ENCODE results near the gene ST6GALNAC5. TPM values are rescaled to one million over a fixed set of nuclear protein-coding genes. Genes with fewer than 3 reads are reported as not detected.

Gene ST6GALNAC5
- total and polyA plus RNA-seq, 2 experiments from 2014 or later, result 4.1 to 19.2 TPM

DNA sequence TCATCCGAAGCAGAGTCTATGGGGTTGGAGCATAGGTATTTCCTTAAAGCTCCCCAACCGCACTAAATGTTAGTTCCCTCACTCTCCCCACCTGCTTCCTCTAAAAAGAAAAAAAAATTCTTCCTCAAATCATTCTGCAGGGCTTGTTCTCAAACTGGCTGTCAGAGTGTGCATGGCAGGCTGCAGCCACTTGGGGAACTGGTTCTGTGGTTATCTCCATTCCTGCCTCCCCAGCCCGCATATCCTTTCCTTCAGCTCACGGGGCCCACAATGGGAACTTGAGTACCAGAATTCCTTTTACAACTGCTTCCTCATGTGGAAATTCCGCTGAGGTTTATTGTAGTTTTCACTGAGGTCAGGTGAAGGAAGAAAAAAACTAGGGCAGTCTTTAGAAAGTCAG is 192.7 kb downstream of the ST6GALNAC5 start:
- no peak overlapping the region for H3K4me3 ChIP-seq
- DNase-seq (ENCODE audit: low spot score), result peak; percentile 91
- H3K4me3 Mint-ChIP-seq, result no peak overlapping the region; the same call in 2 of the 3 replicates
- no peaks in the 10 kb centered on the region for H3K9me3 Mint-ChIP-seq
- peak; percentile 96 for ATAC-seq
- no peak overlapping the region for H2AFZ ChIP-seq
- H3F3A ChIP-seq (replicated peaks; ENCODE audit: low read depth), result no peaks in the 10 kb centered on the region
- H3K27ac Mint-ChIP-seq, result peak overlapping the region; percentile 52; the same call in 1 of the 2 replicates
- no peaks in the 10 kb centered on the region for H3K36me3 ChIP-seq (ENCODE audit: insufficient read depth)
- TF ChIP-seq ZNF331 (CRISPR knock-in tag; IDR thresholded peaks at IDR 0.05; ENCODE audit: low read depth) (no peak), EZH2phosphoT487 (IDR thresholded peaks at IDR 0.05; ENCODE audit: unreplicated experiment) (no peak), NANOG (IDR thresholded peaks at IDR 0.05; ENCODE audit: borderline replicate concordance) (peak; percentile 68), EZH2 (IDR thresholded peaks at IDR 0.05; ENCODE audit: low read depth, unreplicated experiment) (no peak), STAT1 (IDR thresholded peaks at IDR 0.05; ENCODE audit: unreplicated experiment) (no peak), ZNF114 (CRISPR knock-in tag; IDR thresholded peaks at IDR 0.05) (no peak)
- TF ChIP-seq, protein P1, sequence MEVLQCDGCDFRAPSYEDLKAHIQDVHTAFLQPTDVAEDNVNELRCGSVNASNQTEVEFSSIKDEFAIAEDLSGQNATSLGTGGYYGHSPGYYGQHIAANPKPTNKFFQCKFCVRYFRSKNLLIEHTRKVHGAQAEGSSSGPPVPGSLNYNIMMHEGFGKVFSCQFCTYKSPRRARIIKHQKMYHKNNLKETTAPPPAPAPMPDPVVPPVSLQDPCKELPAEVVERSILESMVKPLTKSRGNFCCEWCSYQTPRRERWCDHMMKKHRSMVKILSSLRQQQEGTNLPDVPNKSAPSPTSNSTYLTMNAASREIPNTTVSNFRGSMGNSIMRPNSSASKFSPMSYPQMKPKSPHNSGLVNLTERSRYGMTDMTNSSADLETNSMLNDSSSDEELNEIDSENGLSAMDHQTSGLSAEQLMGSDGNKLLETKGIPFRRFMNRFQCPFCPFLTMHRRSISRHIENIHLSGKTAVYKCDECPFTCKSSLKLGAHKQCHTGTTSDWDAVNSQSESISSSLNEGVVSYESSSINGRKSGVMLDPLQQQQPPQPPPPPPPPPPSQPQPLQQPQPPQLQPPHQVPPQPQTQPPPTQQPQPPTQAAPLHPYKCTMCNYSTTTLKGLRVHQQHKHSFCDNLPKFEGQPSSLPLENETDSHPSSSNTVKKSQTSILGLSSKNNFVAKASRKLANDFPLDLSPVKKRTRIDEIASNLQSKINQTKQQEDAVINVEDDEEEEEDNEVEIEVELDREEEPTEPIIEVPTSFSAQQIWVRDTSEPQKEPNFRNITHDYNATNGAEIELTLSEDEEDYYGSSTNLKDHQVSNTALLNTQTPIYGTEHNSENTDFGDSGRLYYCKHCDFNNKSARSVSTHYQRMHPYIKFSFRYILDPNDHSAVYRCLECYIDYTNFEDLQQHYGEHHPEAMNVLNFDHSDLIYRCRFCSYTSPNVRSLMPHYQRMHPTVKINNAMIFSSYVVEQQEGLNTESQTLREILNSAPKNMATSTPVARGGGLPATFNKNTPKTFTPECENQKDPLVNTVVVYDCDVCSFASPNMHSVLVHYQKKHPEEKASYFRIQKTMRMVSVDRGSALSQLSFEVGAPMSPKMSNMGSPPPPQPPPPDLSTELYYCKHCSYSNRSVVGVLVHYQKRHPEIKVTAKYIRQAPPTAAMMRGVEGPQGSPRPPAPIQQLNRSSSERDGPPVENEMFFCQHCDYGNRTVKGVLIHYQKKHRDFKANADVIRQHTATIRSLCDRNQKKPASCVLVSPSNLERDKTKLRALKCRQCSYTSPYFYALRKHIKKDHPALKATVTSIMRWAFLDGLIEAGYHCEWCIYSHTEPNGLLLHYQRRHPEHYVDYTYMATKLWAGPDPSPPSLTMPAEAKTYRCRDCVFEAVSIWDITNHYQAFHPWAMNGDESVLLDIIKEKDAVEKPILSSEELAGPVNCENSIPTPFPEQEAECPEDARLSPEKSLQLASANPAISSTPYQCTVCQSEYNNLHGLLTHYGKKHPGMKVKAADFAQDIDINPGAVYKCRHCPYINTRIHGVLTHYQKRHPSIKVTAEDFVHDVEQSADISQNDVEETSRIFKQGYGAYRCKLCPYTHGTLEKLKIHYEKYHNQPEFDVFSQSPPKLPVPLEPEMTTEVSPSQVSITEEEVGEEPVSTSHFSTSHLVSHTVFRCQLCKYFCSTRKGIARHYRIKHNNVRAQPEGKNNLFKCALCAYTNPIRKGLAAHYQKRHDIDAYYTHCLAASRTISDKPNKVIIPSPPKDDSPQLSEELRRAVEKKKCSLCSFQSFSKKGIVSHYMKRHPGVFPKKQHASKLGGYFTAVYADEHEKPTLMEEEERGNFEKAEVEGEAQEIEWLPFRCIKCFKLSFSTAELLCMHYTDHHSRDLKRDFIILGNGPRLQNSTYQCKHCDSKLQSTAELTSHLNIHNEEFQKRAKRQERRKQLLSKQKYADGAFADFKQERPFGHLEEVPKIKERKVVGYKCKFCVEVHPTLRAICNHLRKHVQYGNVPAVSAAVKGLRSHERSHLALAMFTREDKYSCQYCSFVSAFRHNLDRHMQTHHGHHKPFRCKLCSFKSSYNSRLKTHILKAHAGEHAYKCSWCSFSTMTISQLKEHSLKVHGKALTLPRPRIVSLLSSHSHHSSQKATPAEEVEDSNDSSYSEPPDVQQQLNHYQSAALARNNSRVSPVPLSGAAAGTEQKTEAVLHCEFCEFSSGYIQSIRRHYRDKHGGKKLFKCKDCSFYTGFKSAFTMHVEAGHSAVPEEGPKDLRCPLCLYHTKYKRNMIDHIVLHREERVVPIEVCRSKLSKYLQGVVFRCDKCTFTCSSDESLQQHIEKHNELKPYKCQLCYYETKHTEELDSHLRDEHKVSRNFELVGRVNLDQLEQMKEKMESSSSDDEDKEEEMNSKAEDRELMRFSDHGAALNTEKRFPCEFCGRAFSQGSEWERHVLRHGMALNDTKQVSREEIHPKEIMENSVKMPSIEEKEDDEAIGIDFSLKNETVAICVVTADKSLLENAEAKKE (CRISPR knock-in tag; IDR thresholded peaks at IDR 0.05), result peak; percentile 63
- TF ChIP-seq, protein P2, sequence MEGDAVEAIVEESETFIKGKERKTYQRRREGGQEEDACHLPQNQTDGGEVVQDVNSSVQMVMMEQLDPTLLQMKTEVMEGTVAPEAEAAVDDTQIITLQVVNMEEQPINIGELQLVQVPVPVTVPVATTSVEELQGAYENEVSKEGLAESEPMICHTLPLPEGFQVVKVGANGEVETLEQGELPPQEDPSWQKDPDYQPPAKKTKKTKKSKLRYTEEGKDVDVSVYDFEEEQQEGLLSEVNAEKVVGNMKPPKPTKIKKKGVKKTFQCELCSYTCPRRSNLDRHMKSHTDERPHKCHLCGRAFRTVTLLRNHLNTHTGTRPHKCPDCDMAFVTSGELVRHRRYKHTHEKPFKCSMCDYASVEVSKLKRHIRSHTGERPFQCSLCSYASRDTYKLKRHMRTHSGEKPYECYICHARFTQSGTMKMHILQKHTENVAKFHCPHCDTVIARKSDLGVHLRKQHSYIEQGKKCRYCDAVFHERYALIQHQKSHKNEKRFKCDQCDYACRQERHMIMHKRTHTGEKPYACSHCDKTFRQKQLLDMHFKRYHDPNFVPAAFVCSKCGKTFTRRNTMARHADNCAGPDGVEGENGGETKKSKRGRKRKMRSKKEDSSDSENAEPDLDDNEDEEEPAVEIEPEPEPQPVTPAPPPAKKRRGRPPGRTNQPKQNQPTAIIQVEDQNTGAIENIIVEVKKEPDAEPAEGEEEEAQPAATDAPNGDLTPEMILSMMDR (conservative IDR thresholded peaks at IDR 0.05; ENCODE audit: low read depth in 2 of 2), result peak in 1 of 2 experiments; percentile 11; a peak in 1 of 4 replicates
- TF ChIP-seq, protein P3, sequence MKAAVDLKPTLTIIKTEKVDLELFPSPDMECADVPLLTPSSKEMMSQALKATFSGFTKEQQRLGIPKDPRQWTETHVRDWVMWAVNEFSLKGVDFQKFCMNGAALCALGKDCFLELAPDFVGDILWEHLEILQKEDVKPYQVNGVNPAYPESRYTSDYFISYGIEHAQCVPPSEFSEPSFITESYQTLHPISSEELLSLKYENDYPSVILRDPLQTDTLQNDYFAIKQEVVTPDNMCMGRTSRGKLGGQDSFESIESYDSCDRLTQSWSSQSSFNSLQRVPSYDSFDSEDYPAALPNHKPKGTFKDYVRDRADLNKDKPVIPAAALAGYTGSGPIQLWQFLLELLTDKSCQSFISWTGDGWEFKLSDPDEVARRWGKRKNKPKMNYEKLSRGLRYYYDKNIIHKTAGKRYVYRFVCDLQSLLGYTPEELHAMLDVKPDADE (IDR thresholded peaks at IDR 0.05), result no peak
- TF ChIP-seq, protein P4, sequence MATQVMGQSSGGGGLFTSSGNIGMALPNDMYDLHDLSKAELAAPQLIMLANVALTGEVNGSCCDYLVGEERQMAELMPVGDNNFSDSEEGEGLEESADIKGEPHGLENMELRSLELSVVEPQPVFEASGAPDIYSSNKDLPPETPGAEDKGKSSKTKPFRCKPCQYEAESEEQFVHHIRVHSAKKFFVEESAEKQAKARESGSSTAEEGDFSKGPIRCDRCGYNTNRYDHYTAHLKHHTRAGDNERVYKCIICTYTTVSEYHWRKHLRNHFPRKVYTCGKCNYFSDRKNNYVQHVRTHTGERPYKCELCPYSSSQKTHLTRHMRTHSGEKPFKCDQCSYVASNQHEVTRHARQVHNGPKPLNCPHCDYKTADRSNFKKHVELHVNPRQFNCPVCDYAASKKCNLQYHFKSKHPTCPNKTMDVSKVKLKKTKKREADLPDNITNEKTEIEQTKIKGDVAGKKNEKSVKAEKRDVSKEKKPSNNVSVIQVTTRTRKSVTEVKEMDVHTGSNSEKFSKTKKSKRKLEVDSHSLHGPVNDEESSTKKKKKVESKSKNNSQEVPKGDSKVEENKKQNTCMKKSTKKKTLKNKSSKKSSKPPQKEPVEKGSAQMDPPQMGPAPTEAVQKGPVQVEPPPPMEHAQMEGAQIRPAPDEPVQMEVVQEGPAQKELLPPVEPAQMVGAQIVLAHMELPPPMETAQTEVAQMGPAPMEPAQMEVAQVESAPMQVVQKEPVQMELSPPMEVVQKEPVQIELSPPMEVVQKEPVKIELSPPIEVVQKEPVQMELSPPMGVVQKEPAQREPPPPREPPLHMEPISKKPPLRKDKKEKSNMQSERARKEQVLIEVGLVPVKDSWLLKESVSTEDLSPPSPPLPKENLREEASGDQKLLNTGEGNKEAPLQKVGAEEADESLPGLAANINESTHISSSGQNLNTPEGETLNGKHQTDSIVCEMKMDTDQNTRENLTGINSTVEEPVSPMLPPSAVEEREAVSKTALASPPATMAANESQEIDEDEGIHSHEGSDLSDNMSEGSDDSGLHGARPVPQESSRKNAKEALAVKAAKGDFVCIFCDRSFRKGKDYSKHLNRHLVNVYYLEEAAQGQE (IDR thresholded peaks at IDR 0.05; ENCODE audit: unreplicated experiment), result no peak
- no peaks in the 10 kb centered on the region for H3K79me2 ChIP-seq (replicated peaks; ENCODE audit: insufficient read depth)
- H4K20me1 ChIP-seq (replicated peaks; ENCODE audit: insufficient read depth), result no peaks in the 10 kb centered on the region
- peaks cover 40% of the 10 kb centered on the region for H3K4me1 Mint-ChIP-seq
- 0 out of 2 replicates have a peak, but pooled peaks cover 3% of the 10 kb centered on the region for H3K9me2 ChIP-seq (ENCODE audit: insufficient read depth)
- 0 out of 2 replicates have a peak overlapping the region, but pooled peaks have one; percentile 5 for H3K4me2 ChIP-seq
- no peaks in the 10 kb centered on the region for H3K36me3 Mint-ChIP-seq (ENCODE audit: low read depth)
- peaks cover 2% of the 10 kb centered on the region for H3K27me3 Mint-ChIP-seq (ENCODE audit: insufficient read depth, low read depth, poor library complexity)
- peaks cover 26% of the 10 kb centered on the region for H3K4me1 ChIP-seq (ENCODE audit: insufficient read depth)
- peak overlapping the region; percentile 74 for H3K27ac ChIP-seq (ENCODE audit: low read depth)
- H3K27me3 ChIP-seq (ENCODE audit: insufficient read depth), result no peaks in the 10 kb centered on the region
